NCI-H1092 treated with DMSO at 0.1 percent for 48 hours (cell line): Measurements from ENCODE around the gene USP38.
A peak's percentile ranks its signal among the peaks of the same experiment; 100 is the strongest.
"Not testable (repeated sequence)": the region's sequence is repeated elsewhere in the genome, so short reads cannot be mapped to it uniquely, and the experiment has no call there.

ENCODE experiments used
- DNase-seq: peaks from one replicate; lab custom pipeline; 2025; lab: John Stamatoyannopoulos, UW

The USP38 gene

GRCh38 chr4:143184503-143185252, at the start of gene USP38:
USP38 (plus strand) TSS chr4:143184917; CDS start chr4:143185451, 534 bp downstream.
- DNase-seq, result peak; percentile 93

- no peak for DNase-seq
These were observed 49.4 kb upstream of the USP38 start for GRCh38 chr4:143135358-143135757.

GRCh38 chr4:143140696-143141095, 44.0 kb upstream of the USP38 start:
- DNase-seq, result no peak

GRCh38 chr4:143148521-143148920, 36.2 kb upstream of the USP38 start:
- no peak for DNase-seq

- DNase-seq, result no peak
These were observed 27.9 kb upstream of the USP38 start for GRCh38 chr4:143156853-143157252.

GRCh38 chr4:143163614-143164013, 21.1 kb upstream of the USP38 start:
- DNase-seq, result no peak

GRCh38 chr4:143166722-143167121, 18.0 kb upstream of the USP38 start:
- DNase-seq, result not testable (repeated sequence)

- DNase-seq, result no peak
These were observed 5.8 kb upstream of the USP38 start for GRCh38 chr4:143178923-143179322.

- DNase-seq, result no peak
These were observed 1.1 kb upstream of the USP38 start for GRCh38 chr4:143183513-143184216.

- DNase-seq, result no peak
These were observed 557 bp upstream of the USP38 start for GRCh38 chr4:143184217-143184502.

GRCh38 chr4:143185253-143186107, 763 bp downstream of the USP38 start:
- no peak for DNase-seq

GRCh38 chr4:143186212-143186611, 1.5 kb downstream of the USP38 start:
- no peak for DNase-seq

GRCh38 chr4:143186649-143187048, 1.9 kb downstream of the USP38 start:
- no peak for DNase-seq

- DNase-seq, result no peak
These were observed 3.7 kb downstream of the USP38 start for GRCh38 chr4:143188136-143189088.

- no peak for DNase-seq
These were observed 4.8 kb downstream of the USP38 start for GRCh38 chr4:143189528-143189927.

GRCh38 chr4:143195581-143195980, 10.9 kb downstream of the USP38 start:
- no peak for DNase-seq

GRCh38 chr4:143196323-143196722, 11.6 kb downstream of the USP38 start:
- DNase-seq, result no peak

GRCh38 chr4:143199503-143199902, 14.8 kb downstream of the USP38 start:
- DNase-seq, result no peak

GRCh38 chr4:143202824-143203223, 18.1 kb downstream of the USP38 start:
- DNase-seq, result no peak

- no peak for DNase-seq
These were observed 18.9 kb downstream of the USP38 start for GRCh38 chr4:143203577-143203976.

GRCh38 chr4:143207555-143207954, 22.8 kb downstream of the USP38 start:
- DNase-seq, result no peak

GRCh38 chr4:143212566-143212965, 27.8 kb downstream of the USP38 start:
- DNase-seq, result no peak
